Stimulated activated CD8-positive, alpha-beta memory T cell treated with anti-CD3 and anti-CD28 coated beads, Interleukin-7, amount 100 ng/mL, for 1 hour (primary cell): ENCODE data around the gene TPST1.
"Not testable (repeated sequence)": the region's sequence is repeated elsewhere in the genome, so short reads cannot be mapped to it uniquely, and the experiment has no call there.

Experiments
- DNase-seq, 2 donors: peaks; one replicate each; pipeline ENCODE4 v3.0.0-alpha.2; 2020; ENCODE audit warnings: low read depth in 2 of 2

TPST1 gene

DNA sequence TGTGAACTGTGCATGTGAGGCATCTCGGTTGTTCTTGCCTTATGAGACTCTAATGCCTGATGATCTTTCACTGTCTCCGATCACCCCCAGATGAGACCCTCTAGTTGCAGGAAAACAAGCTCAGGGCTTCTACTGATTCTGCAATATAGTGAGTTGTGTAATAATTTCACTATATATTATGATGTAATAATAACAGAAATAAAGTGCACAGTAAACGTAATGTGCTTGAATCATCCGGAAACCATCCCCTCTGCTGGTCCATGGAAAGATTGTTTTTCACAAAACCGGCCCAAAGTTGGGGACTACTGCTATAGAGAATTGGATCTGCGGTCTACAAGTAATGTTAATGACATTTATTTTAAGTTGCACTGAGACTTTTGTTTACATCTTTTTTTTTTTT is 126.7 kb downstream of the TPST1 start:
- no peak for DNase-seq

DNA sequence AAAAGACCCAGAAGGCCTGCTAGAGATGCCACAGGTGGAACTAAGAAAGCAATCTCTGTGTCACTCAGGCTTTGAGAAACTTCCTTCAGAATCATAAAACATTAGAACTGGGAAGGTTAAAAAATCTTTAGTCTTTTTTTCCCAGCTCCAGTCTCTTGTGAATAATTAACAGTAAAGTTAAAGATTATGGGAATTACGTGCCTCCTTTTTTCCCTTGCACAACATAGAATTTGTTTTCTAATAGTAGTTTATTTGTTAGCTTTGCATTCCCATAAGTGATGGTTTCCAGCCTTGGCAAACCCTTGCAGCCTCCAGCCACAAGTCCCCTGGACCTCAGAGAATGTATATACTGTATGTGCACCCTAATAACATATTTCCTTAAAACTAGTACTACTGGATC is 128.3 kb downstream of the TPST1 start:
- DNase-seq, result no peak

DNA sequence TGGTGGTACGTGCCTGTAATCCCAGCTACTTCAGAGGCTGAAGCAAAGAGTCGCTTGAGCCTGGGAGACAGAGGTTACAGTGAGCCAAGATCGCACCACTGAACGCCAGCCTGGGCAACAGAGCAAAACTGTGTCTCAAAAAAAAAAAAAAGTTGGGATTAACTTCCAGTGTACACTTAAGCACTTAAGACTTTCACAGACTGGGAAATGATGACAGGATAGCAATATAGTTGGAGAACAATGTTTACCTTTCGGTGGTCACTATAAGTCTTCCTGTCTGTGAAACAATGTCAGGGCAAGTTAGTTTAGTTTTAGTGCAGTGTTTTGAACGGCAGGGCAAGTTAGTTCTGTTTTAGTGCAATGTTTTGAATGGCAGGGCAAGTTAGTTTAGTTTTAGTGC is 130.2 kb downstream of the TPST1 start:
- no peak for DNase-seq

- DNase-seq, result no peak
Measured at GRCh38 chr7:66336760-66337159, 131.6 kb downstream of the TPST1 start.

DNA sequence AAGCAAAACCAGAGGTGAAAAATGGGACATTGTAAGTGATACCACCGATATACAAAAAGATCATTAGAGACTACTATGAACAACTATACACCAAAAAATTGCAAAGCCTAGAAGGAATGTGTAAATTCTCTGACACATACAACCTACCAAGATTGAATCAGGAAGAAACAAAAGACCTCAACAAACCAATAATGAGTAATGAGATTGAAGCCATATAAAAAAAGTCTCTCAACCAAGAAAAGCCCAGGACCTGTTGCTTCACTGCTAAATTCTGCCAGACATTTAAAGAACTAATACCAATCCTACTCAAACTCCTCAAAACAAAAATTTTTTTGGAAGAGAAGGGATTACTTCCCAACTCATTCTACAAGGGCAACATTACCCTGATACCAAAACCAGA is 134.0 kb downstream of the TPST1 start:
- DNase-seq, result no peak

DNA sequence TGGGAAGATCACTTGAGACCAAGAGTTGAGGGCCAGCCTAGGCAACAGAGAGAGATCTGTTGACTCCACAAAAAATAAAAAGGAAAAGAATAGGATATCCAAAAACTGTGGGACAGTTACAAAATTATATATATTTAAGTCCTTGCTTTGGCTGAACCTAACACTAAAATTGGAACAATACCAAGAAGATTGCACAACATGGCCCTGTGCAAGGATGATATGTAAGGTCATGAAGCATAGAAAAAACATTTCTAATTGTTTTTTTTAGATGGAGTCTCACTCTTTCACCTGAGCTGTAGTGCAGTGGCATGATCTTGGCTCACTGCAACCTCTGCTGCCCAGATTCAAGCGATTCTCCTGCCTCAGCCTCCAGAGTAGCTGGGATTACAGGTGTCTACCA is 139.0 kb downstream of the TPST1 start:
- DNase-seq, result no peak

- DNase-seq, result no peak
Measured at GRCh38 chr7:66348531-66348930, 143.4 kb downstream of the TPST1 start.

DNA sequence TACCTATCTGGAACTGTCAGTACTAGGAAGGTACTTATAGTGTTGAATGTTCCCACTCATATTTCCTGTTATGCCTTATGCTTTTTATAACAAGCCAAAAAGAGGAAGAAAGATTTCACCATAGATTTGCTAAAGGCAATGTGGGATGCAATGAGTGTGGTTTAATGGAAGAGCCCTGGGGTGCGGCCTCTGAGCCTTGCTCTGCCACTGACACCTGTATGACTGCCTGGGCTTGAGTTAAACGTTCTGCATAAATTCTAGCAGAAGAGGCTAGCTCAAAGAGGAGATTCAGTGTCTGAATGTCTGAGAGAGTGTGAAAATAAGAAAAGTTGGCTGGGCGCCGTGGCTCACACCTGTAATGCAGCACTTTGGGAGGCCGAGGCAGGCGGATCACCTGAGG is 143.8 kb downstream of the TPST1 start:
- no peak for DNase-seq

GRCh38 chr7:66352071-66352470 is 146.9 kb downstream of the TPST1 start:
- no peak for DNase-seq

GRCh38 chr7:66353547-66353946 is 148.4 kb downstream of the TPST1 start:
- DNase-seq, result no peak

DNA sequence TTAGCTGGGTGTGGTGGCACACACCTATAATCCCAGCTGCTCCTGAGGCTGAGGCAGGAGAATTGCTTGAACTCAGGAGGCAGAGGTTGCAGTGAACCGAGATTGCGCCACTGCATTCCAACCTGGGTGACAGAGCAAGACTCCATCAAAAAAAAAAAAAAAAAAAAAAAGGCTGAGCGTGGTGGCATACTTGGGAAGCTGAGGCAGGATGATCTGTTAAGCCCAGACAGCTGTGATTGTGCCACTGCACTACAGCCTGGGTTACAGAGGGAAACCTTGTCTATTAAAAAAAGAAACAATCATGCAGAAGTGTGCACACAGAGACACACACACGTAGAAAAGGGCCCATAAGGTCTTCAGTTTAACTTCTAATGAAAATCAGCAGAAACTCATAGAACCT is 150.6 kb downstream of the TPST1 start:
- no peak for DNase-seq

GRCh38 chr7:66356277-66356721 is 151.2 kb downstream of the TPST1 start:
- no peak for DNase-seq

GRCh38 chr7:66357087-66357486 is 152.0 kb downstream of the TPST1 start:
- no peak for DNase-seq

DNA sequence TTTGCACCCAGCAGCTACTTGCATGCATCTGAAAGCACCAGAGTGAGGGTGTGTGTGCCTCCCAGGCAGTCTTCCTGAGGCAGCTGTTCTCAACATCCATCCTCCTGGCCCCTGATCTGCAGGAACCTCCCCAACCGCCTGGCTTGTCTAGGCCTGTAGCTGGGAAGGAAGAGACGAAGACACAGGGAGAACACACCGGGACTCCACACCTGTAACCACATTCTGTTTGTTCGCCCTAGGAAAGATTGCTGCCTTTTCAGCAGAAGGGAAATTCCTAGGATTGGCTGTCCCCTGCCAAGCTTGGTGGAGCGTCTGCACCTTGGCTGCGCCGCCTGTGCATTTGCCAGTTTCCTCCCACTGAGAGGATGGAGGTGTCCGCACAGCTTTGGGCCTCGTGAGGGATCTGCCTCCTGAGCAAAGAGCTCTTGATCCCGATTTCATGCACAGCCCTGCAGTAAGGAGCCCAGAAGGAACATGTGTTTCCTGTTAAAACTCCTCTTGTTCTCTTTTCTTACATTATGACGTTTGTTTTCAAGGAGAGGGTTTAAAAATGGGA is 154.6 kb downstream of the TPST1 start:
- DNase-seq, result no peak

DNA sequence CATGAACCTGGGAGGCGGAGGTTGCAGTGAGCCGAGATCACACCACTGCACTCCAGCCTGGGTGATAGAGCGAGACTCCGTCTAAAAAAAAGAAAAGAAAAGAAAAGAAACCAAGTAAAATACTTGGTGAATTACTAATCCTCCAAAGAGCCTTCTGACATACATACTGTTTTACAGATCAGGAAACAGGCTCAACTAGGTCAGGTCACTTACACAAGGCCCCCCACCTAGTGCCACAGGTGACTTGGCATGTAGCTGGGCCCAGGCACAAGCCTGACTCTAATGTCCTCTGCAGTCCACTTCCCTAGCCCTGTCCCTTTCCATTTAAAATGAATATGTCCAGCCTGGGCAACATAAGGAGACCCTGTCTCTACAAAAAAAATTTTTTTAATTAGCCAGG is 157.0 kb downstream of the TPST1 start:
- no peak for DNase-seq

GRCh38 chr7:66363635-66364034 is 158.5 kb downstream of the TPST1 start:
- DNase-seq, result no peak

DNA sequence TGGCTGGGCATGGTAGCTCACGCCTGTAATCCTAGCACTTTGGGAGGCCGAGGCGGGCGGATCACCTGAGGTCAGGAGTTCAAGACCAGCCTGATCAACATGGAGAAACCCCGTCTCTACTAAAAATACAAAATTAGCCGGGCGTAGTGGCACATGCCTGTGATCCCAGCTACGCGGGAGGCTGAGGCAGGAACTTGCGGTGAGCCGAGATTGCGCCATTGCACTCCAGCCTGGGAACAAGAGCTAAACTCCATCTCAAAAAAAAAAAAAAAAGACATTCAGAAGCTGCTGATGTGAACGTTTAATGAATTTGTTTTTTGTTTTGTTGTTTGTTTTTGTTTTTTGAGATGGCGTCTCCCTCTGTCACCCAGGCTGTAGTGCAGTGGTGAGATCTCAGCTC is 159.9 kb downstream of the TPST1 start:
- not testable (repeated sequence) for DNase-seq

GRCh38 chr7:66371096-66371824 is 166.1 kb downstream of the TPST1 start:
- DNase-seq, result no peak

GRCh38 chr7:66374141-66374840 is 169.2 kb downstream of the TPST1 start:
- DNase-seq, result not testable (repeated sequence)

DNA sequence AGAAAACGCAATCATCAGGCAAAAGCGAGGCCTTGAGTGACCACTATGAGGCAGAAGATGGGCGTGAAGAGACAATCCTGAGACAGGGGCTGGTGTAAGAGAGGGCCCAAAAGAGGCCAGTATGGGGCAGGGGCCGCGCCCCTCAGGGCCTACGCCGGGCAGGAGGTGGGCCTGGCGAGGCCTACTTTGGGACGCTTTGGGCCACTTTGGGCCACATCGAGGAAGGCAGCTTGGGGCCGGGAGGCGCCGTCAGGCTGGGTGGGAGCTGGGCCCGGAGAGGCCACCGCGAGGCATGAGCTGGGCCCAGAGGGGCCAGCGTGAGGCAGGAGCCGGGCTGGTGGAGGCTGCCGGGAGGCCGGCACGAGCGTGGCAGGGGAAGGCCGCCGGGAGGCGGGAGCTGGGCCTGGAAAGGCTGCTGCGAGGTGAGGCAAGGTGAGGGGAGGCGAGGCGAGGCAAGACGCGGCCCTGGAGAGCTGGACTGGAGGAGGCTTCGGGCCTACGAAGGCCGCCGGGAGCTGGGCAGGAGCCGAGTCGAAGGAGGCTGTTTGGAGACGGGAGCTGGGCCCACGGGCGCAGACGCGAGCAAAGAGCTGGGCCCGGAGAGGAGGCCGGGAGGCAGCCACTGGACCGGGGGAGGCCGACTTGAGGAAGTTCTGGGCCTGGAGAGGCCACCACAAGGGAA is 171.3 kb downstream of the TPST1 start:
- DNase-seq, result no peak

- no peak for DNase-seq
Measured at GRCh38 chr7:66377045-66377444, 171.9 kb downstream of the TPST1 start.

DNA sequence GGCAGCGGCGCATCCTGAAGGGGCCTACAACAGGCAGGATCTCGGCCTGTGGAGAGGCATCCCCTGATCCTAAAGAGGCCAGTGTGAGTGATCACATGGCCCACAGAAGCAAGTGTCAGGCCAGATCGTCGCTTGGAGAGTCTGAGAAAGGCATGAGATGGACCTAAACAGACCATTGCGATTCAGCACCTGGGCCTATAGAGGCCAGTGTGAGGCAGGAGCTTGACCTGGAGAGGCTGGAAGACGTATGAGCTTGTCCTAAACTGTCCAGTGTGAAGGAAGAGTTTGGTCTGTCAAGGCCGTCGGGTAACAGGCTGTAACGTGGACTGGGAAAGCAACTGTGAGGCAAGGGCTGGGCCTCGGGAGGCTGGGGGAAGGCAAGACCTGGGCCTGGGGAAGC is 172.6 kb downstream of the TPST1 start:
- no peak for DNase-seq
